Endothelial cell of umbilical vein (primary cell): ENCODE data around the gene DUOXA2. TPM values are rescaled to one million over a fixed set of nuclear protein-coding genes. Genes with fewer than 3 reads are reported as not detected.

Experiments used
- BruUV-seq: library from RNA; stranded (reverse); fragments of 400-500 nt; replicated peaks from 2 replicates; lab custom pipeline; 2021; lab: Mats Ljungman, UMichigan
- CTCF ChIA-PET: fragments of 300-600, 350-600 bp; sonication (Branson Sonifier 250); formaldehyde crosslinking; loops from one replicate; lab custom pipeline; 2021; ENCODE audit warnings: antibody characterized with exemption, inconsistent platforms; lab: Charles Lee
- POLR2A ChIA-PET: fragments of 300-600, 350-600 bp; sonication (Branson Sonifier 250); formaldehyde crosslinking; loops from one replicate; lab custom pipeline; 2021; ENCODE audit warnings: antibody characterized with exemption, inconsistent platforms; lab: Charles Lee
- DNase-seq: peaks from one replicate; pipeline ENCODE4 v3.0.0-alpha.2; 2011; ENCODE audit warnings: low read depth, low spot score
- FAIRE-seq: peaks from 2 replicates; lab custom pipeline; 2011; peaks lifted over from hg19 to GRCh38; lab: Jason Lieb, UNC
- H2AFZ ChIP-seq: 2 replicates; pipeline ENCODE4 v1.6.0; 2012; ENCODE audit warnings: low read depth, low read length, control low read depth, inconsistent platforms
- H3K27ac ChIP-seq: 2 replicates; pipeline ENCODE4 v1.5.1; 2011; ENCODE audit warnings: low read depth, mild to moderate bottlenecking, control low read depth, low read length, moderate library complexity; ENCODE audit not compliant: insufficient read depth
- H3K27me3 ChIP-seq, 2 experiments: 2 replicates each; pipeline versions ENCODE4 v1.6.0 to v1.6.1; 2011; ENCODE audit warnings: low read length in 2 of 2, mixed read lengths in 1 of 2; ENCODE audit not compliant: control insufficient read depth in 2 of 2, insufficient read depth in 2 of 2
- H3K36me3 ChIP-seq, 2 experiments: 2 replicates in 1 of 2; 3 replicates in 1 of 2; pipeline ENCODE4 v1.5.1; 2011; ENCODE audit warnings: low read length in 2 of 2, mild to moderate bottlenecking in 1 of 2, moderate library complexity in 1 of 2; ENCODE audit not compliant: control insufficient read depth in 2 of 2, insufficient read depth in 2 of 2; ENCODE audit errors: extremely low read depth in 1 of 2
- H3K4me1 ChIP-seq: 3 replicates; pipeline ENCODE4 v1.5.1; 2011; ENCODE audit warnings: mild to moderate bottlenecking, low read length; ENCODE audit not compliant: control insufficient read depth, insufficient read depth; ENCODE audit errors: extremely low read depth
- H3K4me2 ChIP-seq: 2 replicates; pipeline ENCODE4 v1.6.1; 2011; ENCODE audit warnings: low read length, control low read depth, mixed read lengths; ENCODE audit not compliant: insufficient read depth
- H3K4me3 ChIP-seq, 3 experiments: fragments of 200-600 bp in 1 of 3; sonication (generic), shearing (Covaris generic) in 1 of 3; replicated peaks in 1 of 3; 2 replicates each; pipeline ENCODE4 v1.5.1; 2011 to 2016; ENCODE audit warnings: control low read depth in 3 of 3, low read length in 3 of 3, mild to moderate bottlenecking in 2 of 3, inconsistent platforms in 1 of 3, low read depth in 1 of 3, moderate library complexity in 1 of 3; ENCODE audit not compliant: insufficient read depth in 1 of 3
- H3K79me2 ChIP-seq: 2 replicates; pipeline ENCODE4 v1.6.0; 2012; ENCODE audit warnings: low read length, inconsistent platforms; ENCODE audit not compliant: control insufficient read depth, insufficient read depth
- H3K9ac ChIP-seq: replicated peaks from 2 replicates; pipeline ENCODE3; 2011; ENCODE audit warnings: low read length, control low read depth; ENCODE audit not compliant: insufficient read depth; ENCODE audit errors: extremely low read depth
- H3K9me1 ChIP-seq: replicated peaks from 3 replicates; pipeline ENCODE4 v1.6.0; 2011; ENCODE audit warnings: mild to moderate bottlenecking, low read length; ENCODE audit not compliant: control insufficient read depth, insufficient read depth; ENCODE audit errors: extremely low read depth
- H3K9me3 ChIP-seq: replicated peaks from 2 replicates; pipeline ENCODE4 v1.5.1; 2012; ENCODE audit warnings: low read length, inconsistent platforms; ENCODE audit not compliant: control insufficient read depth, insufficient read depth
- H4K20me1 ChIP-seq: replicated peaks from 2 replicates; pipeline ENCODE3; 2011; ENCODE audit warnings: mild to moderate bottlenecking, low read length; ENCODE audit not compliant: control insufficient read depth, insufficient read depth; ENCODE audit errors: extremely low read depth
- CTCF ChIP-seq, 2 donors: IDR thresholded peaks; 1 replicate in 1 of 2; 2 replicates in 1 of 2; pipeline ENCODE4 v1.5.1; 2011; ENCODE audit warnings: low read length in 2 of 2, mild to moderate bottlenecking in 2 of 2, moderate library complexity in 2 of 2, control low read depth in 1 of 2, inconsistent platforms in 1 of 2, low read depth in 1 of 2; ENCODE audit not compliant: insufficient read depth in 1 of 2; ENCODE audit errors: extremely low read depth in 1 of 2
- EZH2 ChIP-seq: IDR thresholded peaks from 2 replicates; pipeline ENCODE4 v1.6.1; 2012; ENCODE audit warnings: borderline replicate concordance, low read depth, mild to moderate bottlenecking, moderate library complexity, low read length, inconsistent platforms; ENCODE audit not compliant: severe bottlenecking
- FOS ChIP-seq: IDR thresholded peaks from 2 replicates; pipeline ENCODE4 v1.6.1; 2011; ENCODE audit warnings: mild to moderate bottlenecking, low read length, moderate library complexity, borderline replicate concordance; ENCODE audit not compliant: insufficient read depth
- GATA2 ChIP-seq: IDR thresholded peaks from 2 replicates; pipeline ENCODE4 v1.7.0; 2011; ENCODE audit warnings: low read depth, mild to moderate bottlenecking, moderate library complexity, mixed read lengths, low read length; ENCODE audit not compliant: insufficient read length, insufficient read depth
- JUN ChIP-seq: IDR thresholded peaks from 2 replicates; pipeline ENCODE4 v1.6.1; 2011; ENCODE audit warnings: borderline replicate concordance, low read depth; ENCODE audit not compliant: insufficient read length, insufficient read depth
- MAX ChIP-seq: IDR thresholded peaks from 2 replicates; pipeline ENCODE4 v1.6.1; 2011; ENCODE audit not compliant: insufficient read depth, insufficient read length
- MYC ChIP-seq: IDR thresholded peaks from one replicate; pipeline ENCODE4 v1.6.1; 2011; ENCODE audit warnings: mild to moderate bottlenecking, low read depth, low read length
- POLR2A ChIP-seq: IDR thresholded peaks from 2 replicates; pipeline ENCODE4 v1.6.1; 2012; ENCODE audit warnings: low read depth, mild to moderate bottlenecking, control low read depth, low read length
- POLR2AphosphoS5 ChIP-seq: IDR thresholded peaks from 2 replicates; pipeline ENCODE4 v1.6.1; 2012; ENCODE audit warnings: low read depth, mild to moderate bottlenecking, control low read depth, low read length, moderate library complexity; ENCODE audit not compliant: insufficient read depth
- dilution Hi-C: fragments of 300-500 bp; cut with MboI; formaldehyde crosslinking; loops from one replicate; pipeline ENCODE4 v1.15.0; 2019; ENCODE audit warnings: low sequenced_read_pairs; ENCODE audit not compliant: extremely low pct_ligation_motif_present
- intact Hi-C: fragments of 100-400 bp; cut with micrococcal nuclease; formaldehyde crosslinking; loops from one replicate; pipeline ENCODE4 v1.10.0; 2022
- polyA plus RNA-seq, 4 experiments: library from polyadenylated mRNA; depleted of rRNA in 3 of 4; stranded (reverse) in 3 of 4; unstranded in 1 of 4; fragments of >200 nt; gene quantifications; 2 replicates each; pipeline versions ENCODE4 v1.2.1 to v1.2.3, GENCODE V29; 2011 to 2012; ENCODE audit warnings: missing spikeins in 1 of 4
- total RNA-seq: library from RNA; stranded (reverse); gene quantifications from 2 replicates; pipeline ENCODE4 v1.2.3, GENCODE V29; 2021

Gene DUOXA2
- total and polyA plus RNA-seq, 2 donors (not counting 3 experiments of a cell fraction or from before 2014, with no cell fraction given), result not detected

GRCh38 chr15:45114751-45115085 lies 592 bp downstream of the DUOXA2 start:
- POLR2A ChIA-PET, result no interaction called here
- Histone ChIP-seq H3K36me3 (no peaks in the 10 kb centered on the region), H3K4me3 (no peak overlapping the region), H3K4me1 (peaks cover 4% of the 10 kb centered on the region), H4K20me1 (no peaks in the 10 kb centered on the region), H3K27ac (no peak overlapping the region), H3K27me3 (peaks cover 71 to 76% of the 10 kb centered on the region in 2 experiments), H3K9me1 (no peaks in the 10 kb centered on the region), H2AFZ (no peak overlapping the region), H3K9ac (no peak overlapping the region), H3K79me2 (no peaks in the 10 kb centered on the region), H3K9me3 (no peaks in the 10 kb centered on the region), H3K4me2 (no peak overlapping the region)
- BruUV-seq, result no TSS peak
- intact Hi-C loops (loop anchor here (5.0 kb wide), 3 partner anchors 77 to 262 kb away; no protein-coding TSS in a partner anchor), dilution Hi-C loops (no loop called here)
- CTCF ChIA-PET, result interaction anchor here (0.8 to 3.0 kb wide), 2 partner anchors 9 to 11 kb away, joined by 3 to 12 read pairs; no protein-coding TSS in a partner anchor
- DNase-seq (no peak), FAIRE-seq (no peak)
- no peak for TF ChIP-seq FOS
- TF ChIP-seq POLR2A, result no peak
- no peak for TF ChIP-seq CTCF (IDR thresholded peaks at IDR 0.05; ENCODE audit: extremely low read depth in 1 of 2, insufficient read depth in 1 of 2, low read depth in 1 of 2, low read length in 2 of 2)
- TF ChIP-seq MYC, result no peak
- TF ChIP-seq POLR2AphosphoS5, result no peak
- TF ChIP-seq GATA2, result no peak
- TF ChIP-seq MAX, result no peak
- TF ChIP-seq EZH2, result no peak
- TF ChIP-seq JUN, result no peak
